T1000 (cell line): ENCODE measurements around the gene RORC.
A peak's percentile ranks its signal among the peaks of the same experiment; 100 is the strongest.
"Not testable (repeated sequence)": the region's sequence is repeated elsewhere in the genome, so short reads cannot be mapped to it uniquely, and the experiment has no call there.

ENCODE experiments used
- DNase-seq: peaks from one replicate; lab custom pipeline; 2025; ENCODE audit warnings: mixed read lengths; lab: John Stamatoyannopoulos, UW

The RORC gene

GRCh38 chr1:151774256-151774922 lies 57.2 kb downstream of the RORC start:
- DNase-seq = no peak

GRCh38 chr1:151773702-151774101 lies 57.9 kb downstream of the RORC start:
- no peak for DNase-seq

GRCh38 chr1:151769270-151769669 lies 62.3 kb downstream of the RORC start:
- not testable (repeated sequence) for DNase-seq

- DNase-seq = not testable (repeated sequence)
Observed at GRCh38 chr1:151768351-151769066, 63.1 kb downstream of the RORC start.

- no peak for DNase-seq
Observed at GRCh38 chr1:151763990-151764389, 67.6 kb downstream of the RORC start.

- peak; percentile 62 for DNase-seq
Observed at GRCh38 chr1:151762941-151763921, 68.4 kb downstream of the RORC start, which contains the start of gene MRPL9. TSS of gene MRPL9 (minus strand) at chr1:151763496. CDS start at chr1:151763479, 17 bp downstream.

- DNase-seq = no peak
Observed at GRCh38 chr1:151760597-151761385, 70.8 kb downstream of the RORC start.

GRCh38 chr1:151759241-151759640 lies 72.4 kb downstream of the RORC start:
- no peak for DNase-seq

GRCh38 chr1:151756291-151756690 lies 75.3 kb downstream of the RORC start:
- DNase-seq = no peak
